Upper lobe of left lung (tissue), 4 donors: Measurements from ENCODE around the gene MRPS5.

Experiments used
- EP300 ChIP-seq, 4 donors: sonication (generic); formaldehyde crosslinking; IDR thresholded peaks; one replicate each; pipeline ENCODE4 v1.5.1; 2017; ENCODE audit warnings: antibody characterized with exemption in 4 of 4, control low read depth in 2 of 4
- POLR2A ChIP-seq, 4 donors: fragments of 450-650 bp; IDR thresholded peaks; one replicate each; pipeline ENCODE4 v1.5.1; 2016 to 2017; ENCODE audit warnings: antibody characterized with exemption in 4 of 4, mild to moderate bottlenecking in 2 of 4
- POLR2AphosphoS5 ChIP-seq, 2 donors: sonication (generic); formaldehyde crosslinking; IDR thresholded peaks; one replicate each; pipeline ENCODE4 v1.5.1; 2017; ENCODE audit warnings: antibody characterized with exemption in 2 of 2
- TF ChIP-seq, protein P1 (sequence below), 6 experiments: fragments of 450-650 bp in 4 of 6; fragments of 200-600 bp in 2 of 6; sonication (generic) in 2 of 6; IDR thresholded peaks; one replicate each; pipeline ENCODE4 v1.5.1; 2016 to 2019; ENCODE audit warnings: antibody characterized with exemption in 6 of 6

DNA sequence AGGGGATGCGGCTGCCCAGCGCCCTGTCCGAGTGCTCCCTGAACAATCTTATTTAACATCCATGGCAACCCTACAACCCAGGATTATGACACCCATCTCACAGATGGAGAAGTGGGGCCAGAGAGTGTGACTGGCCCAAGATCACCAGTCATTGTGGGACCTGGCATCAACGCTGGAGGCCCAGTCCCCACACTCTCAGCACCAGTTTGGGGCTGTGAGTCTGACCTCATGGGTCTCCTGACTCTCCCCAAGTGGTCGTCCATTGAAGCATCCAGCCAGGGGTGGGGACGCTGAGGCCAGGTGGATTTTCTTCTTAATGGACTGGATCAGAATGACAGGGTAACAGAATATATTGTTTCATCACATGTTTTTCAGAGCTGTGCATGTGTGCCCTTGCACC is 71.6 kb downstream of the MRPS5 start:
- TF ChIP-seq, protein P1, sequence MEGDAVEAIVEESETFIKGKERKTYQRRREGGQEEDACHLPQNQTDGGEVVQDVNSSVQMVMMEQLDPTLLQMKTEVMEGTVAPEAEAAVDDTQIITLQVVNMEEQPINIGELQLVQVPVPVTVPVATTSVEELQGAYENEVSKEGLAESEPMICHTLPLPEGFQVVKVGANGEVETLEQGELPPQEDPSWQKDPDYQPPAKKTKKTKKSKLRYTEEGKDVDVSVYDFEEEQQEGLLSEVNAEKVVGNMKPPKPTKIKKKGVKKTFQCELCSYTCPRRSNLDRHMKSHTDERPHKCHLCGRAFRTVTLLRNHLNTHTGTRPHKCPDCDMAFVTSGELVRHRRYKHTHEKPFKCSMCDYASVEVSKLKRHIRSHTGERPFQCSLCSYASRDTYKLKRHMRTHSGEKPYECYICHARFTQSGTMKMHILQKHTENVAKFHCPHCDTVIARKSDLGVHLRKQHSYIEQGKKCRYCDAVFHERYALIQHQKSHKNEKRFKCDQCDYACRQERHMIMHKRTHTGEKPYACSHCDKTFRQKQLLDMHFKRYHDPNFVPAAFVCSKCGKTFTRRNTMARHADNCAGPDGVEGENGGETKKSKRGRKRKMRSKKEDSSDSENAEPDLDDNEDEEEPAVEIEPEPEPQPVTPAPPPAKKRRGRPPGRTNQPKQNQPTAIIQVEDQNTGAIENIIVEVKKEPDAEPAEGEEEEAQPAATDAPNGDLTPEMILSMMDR (IDR thresholded peaks at IDR 0.05): no peak
- TF ChIP-seq POLR2A (IDR thresholded peaks at IDR 0.05) (no peak), POLR2AphosphoS5 (IDR thresholded peaks at IDR 0.05) (no peak), EP300 (IDR thresholded peaks at IDR 0.05) (no peak)
